Right lobe of liver (tissue), 6 donors: ENCODE measurements around the gene DOCK1. TPM values are rescaled to one million over a fixed set of nuclear protein-coding genes. Genes with fewer than 3 reads are reported as not detected.

Source experiments
- ATAC-seq, 4 donors: fragments of 200-7000 bp; cut with Tn5 transposase; one replicate each; pipeline ENCODE4 v1.9.1; 2020; ENCODE audit warnings: mild to moderate bottlenecking in 4 of 4, moderate library complexity in 4 of 4
- DNase-seq, 3 donors: peaks; one replicate each; pipeline ENCODE4 v3.0.0-alpha.2; 2020
- H3K27ac ChIP-seq, 3 donors: fragments of 200-600 bp; one replicate each; pipeline ENCODE4 v1.8.0; 2022
- H3K27me3 ChIP-seq, 2 donors: fragments of 200-600 bp; one replicate each; pipeline ENCODE4 v1.8.0; 2022
- H3K36me3 ChIP-seq, 4 donors: fragments of 200-600 bp; sonication (generic) in 1 of 4; one replicate each; pipeline versions ENCODE4 v1.5.1 to v1.8.0; 2017 to 2022; ENCODE audit warnings: control low read depth in 1 of 4
- H3K4me1 ChIP-seq, 4 donors: fragments of 200-600 bp; sonication (generic) in 1 of 4; one replicate each; pipeline versions ENCODE4 v1.5.1 to v1.8.0; 2017 to 2022; ENCODE audit warnings: control low read depth in 1 of 4
- H3K4me3 ChIP-seq, 3 donors: fragments of 200-600 bp; one replicate each; pipeline ENCODE4 v1.8.0; 2022
- H3K9me3 ChIP-seq, 4 donors: fragments of 200-600 bp; sonication (generic) in 1 of 4; one replicate each; pipeline versions ENCODE4 v1.5.1 to v1.8.0; 2017 to 2022; ENCODE audit warnings: control low read depth in 1 of 4
- CTCF ChIP-seq, 4 donors: fragments of 200-600 bp in 3 of 4; fragments of 450-650 bp in 1 of 4; IDR thresholded peaks; one replicate each; pipeline versions ENCODE4 v1.5.1 to v1.8.0; 2016 to 2022; ENCODE audit warnings: antibody characterized with exemption in 4 of 4, mild to moderate bottlenecking in 2 of 4
- POLR2A ChIP-seq: fragments of 450-650 bp; IDR thresholded peaks from one replicate; pipeline ENCODE4 v1.6.1; 2017; ENCODE audit warnings: antibody characterized with exemption, mild to moderate bottlenecking
- WGBS: methylation state at CpG from one replicate; pipeline ENCODE4 v1.1.6; 2018; ENCODE audit warnings: low coverage, low lambda C conversion rate; ENCODE audit not compliant: insufficient coverage; ENCODE audit errors: missing lambda C conversion rate; 5-methylcytosine and 5-hydroxymethylcytosine counted together
- intact Hi-C, 2 donors: fragments of 100-400 bp; cut with DNase I; formaldehyde crosslinking; loops; one replicate each; pipeline versions ENCODE4 v1.11.2 to v1.14.1; 2022
- total RNA-seq, 6 experiments: library from RNA; depleted of rRNA in 2 of 6; stranded (reverse); fragments of >200 nt in 2 of 6; fragmentation: NEBNext Ultra II Directional in 3 of 6; extraction: Animal tissue kit (Norgen Biotek cat#: 25700) in 3 of 6; gene quantifications; one replicate each; pipeline versions ENCODE4 v1.1.0 to v1.2.4, GENCODE V29; 2016 to 2023
- donor health status: DM: no; HTN: yes; CAD: no.
- donor health status: DM: no; HTN: no; CAD: no.
- donor health status: DM: no; HTN: no; CAD: no.
- donor health status: DM: no; HTN: yes; CAD: no.
- donor health status: DM: no; HTN: yes; CAD: no.

DOCK1 gene
- total RNA-seq, 6 experiments from 2014 or later, result 13.8 to 17.8 (median 14.6) TPM

GRCh38 chr10:127040756-127041155, 135.5 kb downstream of the DOCK1 start:
- H3K27ac ChIP-seq, result no peak overlapping the region
- ATAC-seq, result no peak
- DNase-seq, result no peak
- no peaks in the 10 kb centered on the region for H3K4me1 ChIP-seq
- 64% methylated on average over 3 of the region's 4 CpGs for WGBS
- peaks cover 0 to 13% (median 5%) of the 10 kb centered on the region in 4 donors for H3K36me3 ChIP-seq
- H3K27me3 ChIP-seq, result no peaks in the 10 kb centered on the region
- no peaks in the 10 kb centered on the region for H3K9me3 ChIP-seq
- H3K4me3 ChIP-seq, result no peak overlapping the region
- TF ChIP-seq POLR2A (no peak), CTCF (IDR thresholded peaks at IDR 0.05) (no peak)
- intact Hi-C loops, result no loop called here

- ATAC-seq (no peak), DNase-seq (no peak)
- H3K27ac ChIP-seq, result no peak overlapping the region
- no peaks in the 10 kb centered on the region for H3K9me3 ChIP-seq
- peaks cover 0 to 13% (median 5%) of the 10 kb centered on the region in 4 donors for H3K36me3 ChIP-seq
- H3K27me3 ChIP-seq, result no peaks in the 10 kb centered on the region
- intact Hi-C loops, result no loop called here
- no peak overlapping the region for H3K4me3 ChIP-seq
- H3K4me1 ChIP-seq, result no peaks in the 10 kb centered on the region
- no peak for TF ChIP-seq CTCF (IDR thresholded peaks at IDR 0.05)
- TF ChIP-seq POLR2A, result no peak
- WGBS, result 75% methylated on average over 6 of the region's 6 CpGs
These were observed 136.3 kb downstream of the DOCK1 start for GRCh38 chr10:127041552-127041951.

- H3K27me3 ChIP-seq, result no peaks in the 10 kb centered on the region
- 96% methylated on average over 9 of the region's 9 CpGs for WGBS
- intact Hi-C loops, result no loop called here
- ATAC-seq, result no peak
- no peak overlapping the region for H3K27ac ChIP-seq
- H3K4me1 ChIP-seq, result no peaks in the 10 kb centered on the region
- TF ChIP-seq POLR2A, result no peak
- TF ChIP-seq CTCF (IDR thresholded peaks at IDR 0.05), result no peak
- no peaks in the 10 kb centered on the region for H3K9me3 ChIP-seq
- no peak for DNase-seq
- peaks cover 0 to 13% (median 5%) of the 10 kb centered on the region in 4 donors for H3K36me3 ChIP-seq
- no peak overlapping the region for H3K4me3 ChIP-seq
These were observed 138.1 kb downstream of the DOCK1 start for GRCh38 chr10:127043301-127043700.

- H3K4me1 ChIP-seq, result no peaks in the 10 kb centered on the region
- ATAC-seq, result no peak
- no peak overlapping the region for H3K27ac ChIP-seq
- WGBS, result 82% methylated on average over 7 of the region's 8 CpGs
- peaks cover 0 to 13% (median 5%) of the 10 kb centered on the region in 4 donors for H3K36me3 ChIP-seq
- H3K27me3 ChIP-seq, result no peaks in the 10 kb centered on the region
- intact Hi-C loops, result no loop called here
- DNase-seq, result no peak
- no peaks in the 10 kb centered on the region for H3K9me3 ChIP-seq
- H3K4me3 ChIP-seq, result no peak overlapping the region
- TF ChIP-seq CTCF (IDR thresholded peaks at IDR 0.05) (no peak), POLR2A (no peak)
These were observed 139.0 kb downstream of the DOCK1 start for GRCh38 chr10:127044186-127044585.
